H9 (cell line): ENCODE measurements around the gene ANKUB1. TPM values are rescaled to one million over a fixed set of nuclear protein-coding genes. Genes with fewer than 3 reads are reported as not detected.
"Not testable (repeated sequence)": the region's sequence is repeated elsewhere in the genome, so short reads cannot be mapped to it uniquely, and the experiment has no call there.

Source experiments
- DNase-seq: peaks from one replicate; pipeline ENCODE4 v3.0.0-alpha.2; 2017
- H2AFZ ChIP-seq: one replicate; pipeline ENCODE4 v1.6.1; 2013; ENCODE audit warnings: mild to moderate bottlenecking, low read length, control low read depth, moderate library complexity
- H2AK5ac ChIP-seq: 2 replicates; pipeline ENCODE4 v1.6.1; 2013; ENCODE audit warnings: low read length, control low read depth, mixed read lengths; ENCODE audit not compliant: insufficient read length
- H2BK120ac ChIP-seq: one replicate; pipeline ENCODE4 v1.6.1; 2013; ENCODE audit warnings: low read depth, mild to moderate bottlenecking, low read length, control low read depth, inconsistent platforms; ENCODE audit not compliant: poor library complexity, severe bottlenecking
- H2BK12ac ChIP-seq: 2 replicates; pipeline ENCODE4 v1.6.1; 2013; ENCODE audit warnings: low read length, control low read depth, mixed read lengths, low read depth; ENCODE audit not compliant: insufficient read length
- H2BK15ac ChIP-seq: 2 replicates; pipeline ENCODE4 v1.6.1; 2013; ENCODE audit warnings: low read depth, low read length, control low read depth
- H2BK20ac ChIP-seq: one replicate; pipeline ENCODE4 v1.6.1; 2013; ENCODE audit warnings: low read depth, mild to moderate bottlenecking, low read length, control low read depth, inconsistent platforms; ENCODE audit not compliant: poor library complexity, severe bottlenecking
- H2BK5ac ChIP-seq: 2 replicates; pipeline ENCODE4 v1.6.1; 2013; ENCODE audit warnings: low read length, control low read depth, mixed read lengths; ENCODE audit not compliant: insufficient read length
- H3K14ac ChIP-seq: 2 replicates; pipeline ENCODE4 v1.6.1; 2013; ENCODE audit warnings: low read length, control low read depth; ENCODE audit not compliant: insufficient read depth
- H3K18ac ChIP-seq: 2 replicates; pipeline ENCODE4 v1.6.1; 2013; ENCODE audit warnings: low read depth, mild to moderate bottlenecking, mixed read lengths, low read length, control low read depth; ENCODE audit not compliant: insufficient read length
- H3K23ac ChIP-seq: 2 replicates; pipeline ENCODE4 v1.6.1; 2013; ENCODE audit warnings: low read length, control low read depth, mixed read lengths, low read depth; ENCODE audit not compliant: insufficient read length
- H3K23me2 ChIP-seq: 2 replicates; pipeline ENCODE4 v1.6.1; 2013; ENCODE audit warnings: low read depth, mild to moderate bottlenecking, mixed read lengths, low read length, control low read depth; ENCODE audit not compliant: insufficient read length, poor library complexity, severe bottlenecking
- H3K27ac ChIP-seq: 2 replicates; pipeline ENCODE4 v1.5.1; 2013; ENCODE audit warnings: low read length, control low read depth, mixed read lengths, low read depth; ENCODE audit not compliant: insufficient read length
- H3K27me3 ChIP-seq: 2 replicates; pipeline ENCODE4 v1.6.1; 2013; ENCODE audit warnings: low read length, control low read depth, inconsistent platforms; ENCODE audit not compliant: insufficient read depth
- H3K4ac ChIP-seq: 2 replicates; pipeline ENCODE4 v1.6.1; 2013; ENCODE audit warnings: low read depth, mild to moderate bottlenecking, control low read depth, inconsistent platforms, low read length, moderate library complexity
- H3K4me1 ChIP-seq: 2 replicates; pipeline ENCODE4 v1.6.1; 2013; ENCODE audit warnings: low read length, control low read depth, inconsistent platforms; ENCODE audit not compliant: insufficient read depth
- H3K4me2 ChIP-seq: 2 replicates; pipeline ENCODE4 v1.6.1; 2013; ENCODE audit warnings: low read length, control low read depth, mixed read lengths; ENCODE audit not compliant: insufficient read length, insufficient read depth
- H3K56ac ChIP-seq: 2 replicates; pipeline ENCODE4 v1.6.1; 2013; ENCODE audit warnings: low read depth, mild to moderate bottlenecking, mixed read lengths, low read length, control low read depth; ENCODE audit not compliant: insufficient read length
- H3K79me1 ChIP-seq: 2 replicates; pipeline ENCODE4 v1.6.1; 2013; ENCODE audit warnings: low read depth, mild to moderate bottlenecking, moderate library complexity, low read length, control low read depth, inconsistent platforms; ENCODE audit not compliant: insufficient read depth, poor library complexity, severe bottlenecking
- H3K79me2 ChIP-seq: 2 replicates; pipeline ENCODE4 v1.6.1; 2013; ENCODE audit warnings: low read length, control low read depth, inconsistent platforms; ENCODE audit not compliant: insufficient read depth
- H3K9ac ChIP-seq: 2 replicates; pipeline ENCODE4 v1.6.1; 2013; ENCODE audit warnings: low read length, control low read depth, mixed read lengths; ENCODE audit not compliant: insufficient read length; ENCODE audit errors: extremely low read depth
- H3K9me3 ChIP-seq: one replicate; pipeline ENCODE4 v1.6.1; 2013; ENCODE audit warnings: low read depth, low read length, inconsistent platforms; ENCODE audit not compliant: control insufficient read depth
- H3T11ph ChIP-seq: one replicate; pipeline ENCODE4 v1.6.1; 2013; ENCODE audit warnings: mild to moderate bottlenecking, low read length, control low read depth, inconsistent platforms
- H4K20me1 ChIP-seq: one replicate; pipeline ENCODE4 v1.6.1; 2013; ENCODE audit not compliant: control insufficient read depth, insufficient read length, insufficient read depth
- H4K5ac ChIP-seq: 2 replicates; pipeline ENCODE4 v1.6.1; 2013; ENCODE audit warnings: low read depth, mild to moderate bottlenecking, mixed read lengths, low read length, control low read depth; ENCODE audit not compliant: insufficient read length
- H4K8ac ChIP-seq: replicated peaks from 2 replicates; pipeline ENCODE4 v1.6.1; 2013; ENCODE audit warnings: low read length, control low read depth, mixed read lengths, low read depth; ENCODE audit not compliant: insufficient read length
- H4K91ac ChIP-seq: 2 replicates; pipeline ENCODE4 v1.6.1; 2013; ENCODE audit warnings: low read depth, mild to moderate bottlenecking, moderate library complexity, mixed read lengths, low read length, control low read depth; ENCODE audit not compliant: insufficient read length
- H3K27ac Mint-ChIP-seq, 3 experiments: 2 replicates in 2 of 3; 3 replicates in 1 of 3; pipeline ENCODE4 v1.8.0; 2020 to 2021; ENCODE audit warnings: mixed read lengths in 3 of 3, mild to moderate bottlenecking in 1 of 3, moderate library complexity in 1 of 3
- H3K27me3 Mint-ChIP-seq: 2 replicates; pipeline ENCODE4 v1.8.0; 2021; ENCODE audit warnings: low read depth, mild to moderate bottlenecking, moderate library complexity, mixed read lengths
- H3K36me3 Mint-ChIP-seq, 3 experiments: 2 replicates in 2 of 3; 3 replicates in 1 of 3; pipeline ENCODE4 v1.8.0; 2020 to 2021; ENCODE audit warnings: low read depth in 3 of 3, mixed read lengths in 3 of 3; ENCODE audit not compliant: insufficient read depth in 1 of 3
- H3K4me1 Mint-ChIP-seq, 2 experiments: 2 replicates each; pipeline ENCODE4 v1.8.0; 2020; ENCODE audit warnings: mixed read lengths in 2 of 2
- H3K4me3 Mint-ChIP-seq, 2 experiments: 2 replicates in 1 of 2; 3 replicates in 1 of 2; pipeline ENCODE4 v1.8.0; 2020 to 2021; ENCODE audit warnings: mild to moderate bottlenecking in 2 of 2, mixed read lengths in 2 of 2, moderate library complexity in 1 of 2
- H3K9me3 Mint-ChIP-seq, 2 experiments: 2 replicates in 1 of 2; 3 replicates in 1 of 2; pipeline ENCODE4 v1.8.0; 2020; ENCODE audit warnings: mild to moderate bottlenecking in 2 of 2, mixed read lengths in 2 of 2, moderate library complexity in 1 of 2
- WGBS: extraction: QIAGEN DNeasy Blood & Tissue Kit; methylation state at CpG from one replicate; pipeline ENCODE4 v1.1.7; 2013; ENCODE audit warnings: missing lambda C conversion rate, low lambda C conversion rate, mixed read lengths; ENCODE audit not compliant: insufficient read length; ENCODE audit errors: extremely low coverage; 5-methylcytosine and 5-hydroxymethylcytosine counted together
- total RNA-seq: library from RNA; stranded (reverse); gene quantifications from 2 replicates; pipeline ENCODE4 v1.2.1, GENCODE V29; 2021
- TF ChIP-seq, protein P1 (sequence below): fragments of 200-600 bp; sonication (generic); conservative IDR thresholded peaks from 3 replicates; pipeline ENCODE4 v1.8.0; 2021; ENCODE audit warnings: antibody characterized with exemption, mild to moderate bottlenecking

Gene ANKUB1
- total RNA-seq, 1 experiment from 2014 or later, result not detected

- no peaks in the 10 kb centered on the region for H3K27me3 ChIP-seq
- H3K56ac ChIP-seq, result no peak overlapping the region
- no peak overlapping the region for H2AK5ac ChIP-seq
- no peak overlapping the region for H3T11ph ChIP-seq
- H3K27ac ChIP-seq, result no peak overlapping the region
- no CpG with 5 or more reads among the region's 2 CpGs for WGBS
- no peak overlapping the region for H3K23ac ChIP-seq
- no peak overlapping the region for H3K4ac ChIP-seq
- H3K27me3 Mint-ChIP-seq, result no peaks in the 10 kb centered on the region; the same call in 1 of the 2 replicates
- H3K4me3 Mint-ChIP-seq, result no peak overlapping the region
- H2BK20ac ChIP-seq, result no peak overlapping the region
- H3K36me3 Mint-ChIP-seq, result peaks cover 51 to 61% (median 53%) of the 10 kb centered on the region in 3 experiments
- no peak overlapping the region for H3K27ac Mint-ChIP-seq
- no peak overlapping the region for H2BK120ac ChIP-seq
- peaks cover 19% of the 10 kb centered on the region for H3K9me3 ChIP-seq
- peaks cover 4% of the 10 kb centered on the region; the same call in 1 of the 2 replicates for H3K79me2 ChIP-seq
- H4K8ac ChIP-seq, result no peak overlapping the region
- TF ChIP-seq, protein P1, sequence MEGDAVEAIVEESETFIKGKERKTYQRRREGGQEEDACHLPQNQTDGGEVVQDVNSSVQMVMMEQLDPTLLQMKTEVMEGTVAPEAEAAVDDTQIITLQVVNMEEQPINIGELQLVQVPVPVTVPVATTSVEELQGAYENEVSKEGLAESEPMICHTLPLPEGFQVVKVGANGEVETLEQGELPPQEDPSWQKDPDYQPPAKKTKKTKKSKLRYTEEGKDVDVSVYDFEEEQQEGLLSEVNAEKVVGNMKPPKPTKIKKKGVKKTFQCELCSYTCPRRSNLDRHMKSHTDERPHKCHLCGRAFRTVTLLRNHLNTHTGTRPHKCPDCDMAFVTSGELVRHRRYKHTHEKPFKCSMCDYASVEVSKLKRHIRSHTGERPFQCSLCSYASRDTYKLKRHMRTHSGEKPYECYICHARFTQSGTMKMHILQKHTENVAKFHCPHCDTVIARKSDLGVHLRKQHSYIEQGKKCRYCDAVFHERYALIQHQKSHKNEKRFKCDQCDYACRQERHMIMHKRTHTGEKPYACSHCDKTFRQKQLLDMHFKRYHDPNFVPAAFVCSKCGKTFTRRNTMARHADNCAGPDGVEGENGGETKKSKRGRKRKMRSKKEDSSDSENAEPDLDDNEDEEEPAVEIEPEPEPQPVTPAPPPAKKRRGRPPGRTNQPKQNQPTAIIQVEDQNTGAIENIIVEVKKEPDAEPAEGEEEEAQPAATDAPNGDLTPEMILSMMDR, result no peak
- H2BK5ac ChIP-seq, result no peak overlapping the region
- H3K4me2 ChIP-seq, result no peak overlapping the region
- no peaks in the 10 kb centered on the region for H3K23me2 ChIP-seq
- no peak overlapping the region for H2AFZ ChIP-seq
- peaks cover 3% of the 10 kb centered on the region; the same call in 1 of the 2 replicates for H3K4me1 ChIP-seq
- no peak overlapping the region for H3K14ac ChIP-seq
- peaks cover 4% of the 10 kb centered on the region for H3K79me1 ChIP-seq
- H2BK15ac ChIP-seq, result no peak overlapping the region
- H4K5ac ChIP-seq, result no peak overlapping the region
- DNase-seq, result no peak
- H3K9ac ChIP-seq, result no peak overlapping the region
- H4K20me1 ChIP-seq, result no peaks in the 10 kb centered on the region
- H3K9me3 Mint-ChIP-seq, result peaks cover 61 to 62% of the 10 kb centered on the region in 2 experiments
- H3K4me1 Mint-ChIP-seq, result peaks cover 6% of the 10 kb centered on the region in 2 experiments
- H3K18ac ChIP-seq, result no peak overlapping the region
- H4K91ac ChIP-seq, result no peak overlapping the region
- no peak overlapping the region for H2BK12ac ChIP-seq
Observed at GRCh38 chr3:149830902-149831301, 38.5 kb upstream of the ANKUB1 start.

- not testable (repeated sequence) for H3K4me3 Mint-ChIP-seq, H3K23ac ChIP-seq, H2BK5ac ChIP-seq, H4K8ac ChIP-seq, H3K27ac Mint-ChIP-seq, H2BK120ac ChIP-seq, H4K91ac ChIP-seq, H3K9ac ChIP-seq, H4K20me1 ChIP-seq, H3K79me2 ChIP-seq, H3K18ac ChIP-seq, H3T11ph ChIP-seq, H2BK15ac ChIP-seq, H3K27me3 Mint-ChIP-seq, H3K4ac ChIP-seq, H4K5ac ChIP-seq, H3K4me1 ChIP-seq, H2BK12ac ChIP-seq, H3K27ac ChIP-seq, H2AK5ac ChIP-seq, H3K14ac ChIP-seq, H2AFZ ChIP-seq, H2BK20ac ChIP-seq, H3K27me3 ChIP-seq, DNase-seq, H3K4me2 ChIP-seq, H3K56ac ChIP-seq, H3K23me2 ChIP-seq, H3K79me1 ChIP-seq
- H3K9me3 Mint-ChIP-seq, result peaks cover 49 to 51% of the 10 kb centered on the region in 2 experiments
- WGBS, result no CpG with 5 or more reads among the region's 4 CpGs
- peaks cover 19% of the 10 kb centered on the region for H3K9me3 ChIP-seq
- H3K36me3 Mint-ChIP-seq, result peaks cover 42 to 49% (median 45%) of the 10 kb centered on the region in 3 experiments
- peaks cover 13% of the 10 kb centered on the region in 2 experiments for H3K4me1 Mint-ChIP-seq
Observed at GRCh38 chr3:149829631-149830030, 37.3 kb upstream of the ANKUB1 start.
